ENCODE data around the gene ZNF799. TPM values are rescaled to one million over a fixed set of nuclear protein-coding genes. Genes with fewer than 3 reads are reported as not detected.
"Not testable (repeated sequence)": the region's sequence is repeated elsewhere in the genome, so short reads cannot be mapped to it uniquely, and the experiment has no call there.

The ZNF799 gene
- polyA plus RNA-seq, 10 donors: 3.4 to 5.8 (median 4.3) TPM

DNA sequence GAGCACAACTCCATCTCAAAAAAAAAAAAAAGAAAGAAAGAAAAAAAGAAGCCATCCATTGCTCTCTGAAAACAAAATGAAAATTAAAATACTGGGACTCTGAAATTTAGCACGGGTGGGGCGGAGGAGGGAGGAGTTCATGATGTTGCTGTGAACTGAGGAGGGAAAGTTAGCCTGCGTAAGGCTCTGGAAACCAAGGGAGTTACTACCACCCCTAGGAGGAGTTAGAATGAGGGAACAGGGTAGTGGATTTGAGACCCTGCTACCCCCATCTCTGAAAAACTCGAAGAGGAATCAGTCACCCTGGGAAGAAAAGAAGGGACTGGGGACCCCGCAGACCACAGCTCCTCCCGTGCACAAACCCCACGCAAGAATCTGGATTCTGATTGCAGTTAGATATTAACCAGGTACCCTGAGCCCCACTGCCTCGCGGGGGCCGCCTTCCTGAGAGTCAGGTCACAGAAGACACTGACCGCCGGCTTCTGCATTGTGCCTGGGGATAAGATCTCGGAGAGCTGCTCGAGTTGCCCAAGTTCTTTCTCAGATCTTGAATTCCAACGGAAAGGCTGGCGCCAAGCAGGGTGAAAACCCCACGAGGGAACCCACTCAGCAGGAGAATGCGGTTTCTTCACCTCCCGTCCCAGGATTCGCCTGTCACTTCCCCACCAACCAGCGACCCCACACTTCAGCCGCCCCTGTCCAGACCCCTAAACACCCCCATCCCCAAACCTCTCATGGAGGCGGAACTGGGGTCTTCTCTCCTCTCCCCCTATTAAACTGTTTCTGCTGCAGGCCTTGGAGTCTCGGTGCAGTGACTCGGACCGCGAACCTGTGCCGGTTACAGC is 36.5 kb downstream of the ZNF799 start:
- DNase-seq: peak in 2 of 3 donors; percentile 9 to 25

- not testable (repeated sequence) for DNase-seq
Measured at GRCh38 chr19:12362236-12362635, 38.8 kb downstream of the ZNF799 start.

GRCh38 chr19:12353375-12353774 is 47.7 kb downstream of the ZNF799 start:
- DNase-seq: no peak

DNA sequence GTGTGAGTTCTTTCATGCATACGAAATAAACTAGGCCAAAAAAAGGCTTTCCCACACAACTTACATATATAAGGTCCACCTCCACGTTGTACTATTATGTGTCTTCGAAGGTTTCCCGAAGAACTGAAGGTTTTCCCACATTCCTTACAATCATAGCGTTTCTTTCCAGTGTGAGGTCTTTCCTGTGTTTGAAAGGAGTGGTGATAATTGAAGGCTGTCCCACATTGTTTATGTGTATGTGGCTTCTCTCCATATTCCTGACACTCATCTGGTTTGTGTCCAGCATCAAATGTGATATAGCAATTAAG is 50.2 kb downstream of the ZNF799 start:
- no peak for DNase-seq

DNA sequence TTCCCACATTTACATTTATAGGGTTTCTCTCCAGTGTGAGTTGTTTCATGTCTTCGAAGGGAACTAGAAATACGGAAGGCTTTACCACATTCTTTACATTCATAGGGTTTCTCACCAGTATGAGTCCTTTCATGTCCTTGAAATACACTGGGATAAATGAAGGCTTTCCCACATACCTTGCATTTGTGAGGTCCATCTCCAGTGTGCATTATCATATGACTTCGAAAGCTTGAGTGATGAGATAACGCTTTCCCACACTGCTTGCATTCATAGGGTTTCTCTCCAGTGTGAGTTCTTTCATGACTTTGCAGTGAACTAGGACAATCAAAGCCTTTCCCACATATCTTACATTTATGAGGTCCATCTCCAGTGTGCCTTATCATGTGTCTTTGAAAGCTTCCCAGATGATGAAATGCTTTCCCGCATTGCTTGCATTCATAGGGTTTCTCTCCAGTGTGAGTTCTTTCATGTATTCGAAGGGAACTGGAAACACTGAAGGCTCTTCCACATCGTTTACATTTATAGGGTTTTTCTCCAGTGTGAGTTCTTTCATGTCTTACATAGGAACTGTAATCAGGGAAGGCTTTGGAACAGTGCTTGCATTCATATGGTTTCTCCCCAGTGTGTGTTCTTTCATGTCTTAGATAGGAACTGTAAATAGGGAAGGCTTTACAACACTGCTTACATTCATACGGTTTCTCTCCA is 50.7 kb downstream of the ZNF799 start:
- no peak for DNase-seq

GRCh38 chr19:12346896-12347295 is 54.2 kb downstream of the ZNF799 start:
- DNase-seq: no peak

DNA sequence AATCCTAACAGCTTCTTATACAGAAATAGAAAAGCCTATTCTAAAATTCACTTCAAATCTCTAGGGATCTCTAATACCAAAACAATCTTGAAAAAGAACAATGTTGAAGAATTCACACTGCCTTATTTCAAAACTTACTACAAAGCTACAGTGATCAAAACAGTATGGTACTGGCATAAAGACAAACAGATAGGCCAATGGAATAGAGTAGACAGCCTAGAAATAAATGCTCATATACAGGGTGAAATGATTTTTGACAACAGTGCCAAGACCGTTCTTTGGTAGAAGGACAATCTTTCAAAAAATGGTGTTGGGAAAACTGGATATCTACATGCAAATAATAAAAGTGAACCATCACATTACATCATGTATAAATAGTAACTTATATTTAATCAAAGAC is 55.9 kb downstream of the ZNF799 start:
- DNase-seq: no peak

Other genes with a start within 250 kb of the ZNF799 start
- 1 to 10 TPM; 3.8 to 7.4 (median 5.3) TPM for gene ZNF625, start 244.5 kb downstream of the ZNF799 start, polyA plus RNA-seq (ENCODE audit: insufficient read length in 10 of 10)
- 1 to 10 TPM; 6.0 to 9.3 (median 8.1) TPM for gene ZNF136, start 238.2 kb downstream of the ZNF799 start, polyA plus RNA-seq (ENCODE audit: insufficient read length in 10 of 10)
- gene ZNF44, start 106.4 kb downstream of the ZNF799 start, polyA plus RNA-seq (ENCODE audit: insufficient read length in 10 of 10): 10 to 100 TPM in 4 of 10 donors, 1 to 10 TPM in 6; 6.0 to 13.0 (median 8.4) TPM
- gene ZNF563, start 67.6 kb downstream of the ZNF799 start, polyA plus RNA-seq (ENCODE audit: insufficient read length in 10 of 10): 1 to 10 TPM; 1.2 to 3.3 (median 2.3) TPM
- gene ZNF442, start 35.6 kb downstream of the ZNF799 start, polyA plus RNA-seq (ENCODE audit: insufficient read length in 10 of 10): 1 to 10 TPM; 1.2 to 2.6 (median 2.3) TPM
- 1 to 10 TPM; 2.7 to 4.7 (median 3.6) TPM for gene ZNF443, start 39.8 kb upstream of the ZNF799 start, polyA plus RNA-seq (ENCODE audit: insufficient read length in 10 of 10)
- gene ZNF709, start 83.5 kb upstream of the ZNF799 start, polyA plus RNA-seq (ENCODE audit: insufficient read length in 10 of 10): 1 to 10 TPM; 1.8 to 4.1 (median 2.9) TPM
- gene ZNF564, start 150.2 kb upstream of the ZNF799 start, polyA plus RNA-seq (ENCODE audit: insufficient read length in 10 of 10): 1 to 10 TPM; 3.2 to 5.9 (median 4.8) TPM
- 1 to 10 TPM; 1.5 to 4.6 (median 2.9) TPM for gene ZNF490, start 209.5 kb upstream of the ZNF799 start, polyA plus RNA-seq (ENCODE audit: insufficient read length in 10 of 10)
- gene ZNF791, start 209.6 kb upstream of the ZNF799 start, polyA plus RNA-seq (ENCODE audit: insufficient read length in 10 of 10): 10 to 100 TPM in 9 of 10 donors, 1 to 10 TPM in 1; 7.7 to 17.5 (median 13.7) TPM

Data from muscle of back (tissue), 11 donors.